RWPE1 (cell line): ENCODE results near the gene C3AR1.

Source experiments
- CTCF ChIA-PET: fragments of 350-600 bp; sonication (Branson Sonifier 250); formaldehyde crosslinking; extraction: SDS; loops from one replicate; lab custom pipeline; 2021; lab: Yijun Ruan, JAX
- POLR2A ChIA-PET: fragments of 400-600 bp; formaldehyde crosslinking; extraction: SDS; loops from one replicate; lab custom pipeline; 2020; ENCODE audit warnings: antibody characterized with exemption; ENCODE audit not compliant: low non-redundant PET; lab: Yijun Ruan, JAX
- DNase-seq: peaks from one replicate; pipeline ENCODE4 v3.0.0; 2012; ENCODE audit warnings: low spot score
- H3K27ac ChIP-seq: fragments of 450-650 bp; 2 replicates; pipeline ENCODE4 v1.5.1; 2017
- TF ChIP-seq, protein P1 (sequence below): fragments of 450-650 bp; conservative IDR thresholded peaks from 2 replicates; pipeline ENCODE4 v1.5.1; 2017; ENCODE audit warnings: low read depth, mild to moderate bottlenecking

Gene C3AR1

DNA sequence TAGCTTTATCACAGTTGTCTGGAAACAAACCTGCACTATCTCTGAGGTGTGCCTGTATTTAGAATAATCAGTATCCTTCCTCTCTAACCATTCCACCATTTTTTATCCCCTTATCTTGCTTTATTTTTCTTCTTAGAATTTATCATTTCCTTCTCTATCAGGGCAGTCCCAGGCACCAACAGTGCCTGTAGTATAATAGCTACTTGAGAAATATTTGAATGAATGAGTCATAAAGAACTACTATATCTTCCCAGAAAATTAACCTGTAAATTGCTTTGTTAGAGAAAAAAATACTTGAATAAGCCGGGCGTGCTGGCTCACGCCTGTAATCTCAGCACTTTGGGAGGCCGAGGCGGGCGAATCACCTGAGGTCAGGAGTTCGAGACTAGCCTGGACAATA is 54.8 kb downstream of the C3AR1 start:
- CTCF ChIA-PET = interaction anchor here (0.5 to 0.6 kb wide), 2 partner anchors 322 to 370 kb away, joined by 3 to 7 read pairs; no protein-coding TSS in a partner anchor
- POLR2A ChIA-PET = no interaction called here
- peak; percentile 61 for DNase-seq
- H3K27ac ChIP-seq = no peak overlapping the region
- TF ChIP-seq, protein P1, sequence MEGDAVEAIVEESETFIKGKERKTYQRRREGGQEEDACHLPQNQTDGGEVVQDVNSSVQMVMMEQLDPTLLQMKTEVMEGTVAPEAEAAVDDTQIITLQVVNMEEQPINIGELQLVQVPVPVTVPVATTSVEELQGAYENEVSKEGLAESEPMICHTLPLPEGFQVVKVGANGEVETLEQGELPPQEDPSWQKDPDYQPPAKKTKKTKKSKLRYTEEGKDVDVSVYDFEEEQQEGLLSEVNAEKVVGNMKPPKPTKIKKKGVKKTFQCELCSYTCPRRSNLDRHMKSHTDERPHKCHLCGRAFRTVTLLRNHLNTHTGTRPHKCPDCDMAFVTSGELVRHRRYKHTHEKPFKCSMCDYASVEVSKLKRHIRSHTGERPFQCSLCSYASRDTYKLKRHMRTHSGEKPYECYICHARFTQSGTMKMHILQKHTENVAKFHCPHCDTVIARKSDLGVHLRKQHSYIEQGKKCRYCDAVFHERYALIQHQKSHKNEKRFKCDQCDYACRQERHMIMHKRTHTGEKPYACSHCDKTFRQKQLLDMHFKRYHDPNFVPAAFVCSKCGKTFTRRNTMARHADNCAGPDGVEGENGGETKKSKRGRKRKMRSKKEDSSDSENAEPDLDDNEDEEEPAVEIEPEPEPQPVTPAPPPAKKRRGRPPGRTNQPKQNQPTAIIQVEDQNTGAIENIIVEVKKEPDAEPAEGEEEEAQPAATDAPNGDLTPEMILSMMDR = no peak
